ENCODE results near the gene RARS2. TPM values are rescaled to one million over a fixed set of nuclear protein-coding genes. Genes with fewer than 3 reads are reported as not detected.

Gene RARS2
- total and polyA plus RNA-seq, 9 of the 15 experiments (the other 6 are each of a cell fraction or from before 2014, with no cell fraction given), result 30.0 to 92.7 (median 43.4) TPM

DNA sequence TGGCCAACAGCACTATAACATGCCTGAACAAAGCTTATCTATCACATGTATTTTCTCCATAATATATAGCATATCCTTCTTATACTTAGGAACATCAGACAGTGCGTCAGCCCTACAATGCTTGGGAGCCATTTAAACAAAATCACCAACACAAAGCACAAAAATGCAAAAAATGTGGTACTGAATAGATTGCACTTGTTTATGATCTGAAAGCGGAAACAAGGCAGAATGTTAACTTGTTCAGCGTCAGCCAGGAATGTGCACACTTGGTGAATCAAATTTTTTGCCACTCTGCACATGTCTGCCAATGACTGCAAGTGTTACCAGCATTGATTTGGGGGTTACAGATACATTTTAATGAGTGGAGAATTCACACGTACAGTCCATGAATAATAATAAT lies 102.2 kb downstream of the RARS2 start:
- no peaks in the 10 kb centered on the region for H3K9me1 ChIP-seq (ENCODE audit: control insufficient read depth, insufficient read depth, low read length)
- WGBS (ENCODE audit: insufficient coverage, low coverage, missing lambda C conversion rate), result 81% methylated on average over 4 of the region's 4 CpGs
- H2AFZ ChIP-seq (ENCODE audit: low read depth, low read length), result no peak overlapping the region
- H3K27me3 ChIP-seq (ENCODE audit: control insufficient read depth in 2 of 2, insufficient read depth in 2 of 2, low read length in 2 of 2), result no peaks in the 10 kb centered on the region
- DNase-seq (ENCODE audit: extremely low read depth in 1 of 4, low spot score in 3 of 4), result no peak
- no peak for ATAC-seq
- no peak overlapping the region for H3K27ac ChIP-seq (ENCODE audit: extremely low read depth, low read depth, low read length)
- no peak for FAIRE-seq
- intact Hi-C loops (cut with micrococcal nuclease) (loop anchor here (10.0 kb wide), 1 partner anchor 307 kb away; no protein-coding TSS in a partner anchor), in situ Hi-C loops (cut with MboI) (no loop called here)
- H3K4me1 ChIP-seq (replicated peaks in 1 of 2; ENCODE audit: control insufficient read depth in 2 of 2, insufficient read depth in 2 of 2, low read length in 2 of 2), result no peaks in the 10 kb centered on the region
- H3K79me2 ChIP-seq (ENCODE audit: control insufficient read depth, insufficient read depth, low read length), result no peaks in the 10 kb centered on the region
- H3K36me3 ChIP-seq (ENCODE audit: control insufficient read depth, insufficient read depth, low read length), result no peaks in the 10 kb centered on the region
- ChIA-PET POLR2A (no interaction called here), CTCF (ENCODE audit: low intra/inter-chr PET ratio) (no interaction called here)
- no peak overlapping the region for H3K9ac ChIP-seq (ENCODE audit: insufficient read depth in 1 of 2, low read depth in 2 of 2, low read length in 2 of 2)
- no peaks in the 10 kb centered on the region for H3K9me3 ChIP-seq (replicated peaks; ENCODE audit: control insufficient read depth, insufficient read depth, low read depth, low read length)
- no peaks in the 10 kb centered on the region for H4K20me1 ChIP-seq (replicated peaks; ENCODE audit: control insufficient read depth, insufficient read depth, low read length)
- BruUV-seq (replicated peaks), result no TSS peak
- H3K4me3 ChIP-seq, result no peak overlapping the region
- TF ChIP-seq, protein P1, sequence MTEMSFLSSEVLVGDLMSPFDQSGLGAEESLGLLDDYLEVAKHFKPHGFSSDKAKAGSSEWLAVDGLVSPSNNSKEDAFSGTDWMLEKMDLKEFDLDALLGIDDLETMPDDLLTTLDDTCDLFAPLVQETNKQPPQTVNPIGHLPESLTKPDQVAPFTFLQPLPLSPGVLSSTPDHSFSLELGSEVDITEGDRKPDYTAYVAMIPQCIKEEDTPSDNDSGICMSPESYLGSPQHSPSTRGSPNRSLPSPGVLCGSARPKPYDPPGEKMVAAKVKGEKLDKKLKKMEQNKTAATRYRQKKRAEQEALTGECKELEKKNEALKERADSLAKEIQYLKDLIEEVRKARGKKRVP (CRISPR knock-in tag; IDR thresholded peaks at IDR 0.05), result no peak
- TF ChIP-seq ZNF274 (IDR thresholded peaks at IDR 0.05; ENCODE audit: borderline replicate concordance, low read depth, low read length) (no peak), ZNF41 (CRISPR knock-in tag; conservative IDR thresholded peaks at IDR 0.05) (no peak), BHLHE40 (IDR thresholded peaks at IDR 0.05; ENCODE audit: low read length) (no peak), FOXA3 (CRISPR knock-in tag; conservative IDR thresholded peaks at IDR 0.05 in 1 of 2, IDR thresholded peaks at IDR 0.05 in 1 of 2) (no peak), SMARCA5 (IDR thresholded peaks at IDR 0.05) (no peak), HDAC6 (IDR thresholded peaks at IDR 0.05; ENCODE audit: low read depth, low read length) (no peak)
- TF ChIP-seq, protein P2, sequence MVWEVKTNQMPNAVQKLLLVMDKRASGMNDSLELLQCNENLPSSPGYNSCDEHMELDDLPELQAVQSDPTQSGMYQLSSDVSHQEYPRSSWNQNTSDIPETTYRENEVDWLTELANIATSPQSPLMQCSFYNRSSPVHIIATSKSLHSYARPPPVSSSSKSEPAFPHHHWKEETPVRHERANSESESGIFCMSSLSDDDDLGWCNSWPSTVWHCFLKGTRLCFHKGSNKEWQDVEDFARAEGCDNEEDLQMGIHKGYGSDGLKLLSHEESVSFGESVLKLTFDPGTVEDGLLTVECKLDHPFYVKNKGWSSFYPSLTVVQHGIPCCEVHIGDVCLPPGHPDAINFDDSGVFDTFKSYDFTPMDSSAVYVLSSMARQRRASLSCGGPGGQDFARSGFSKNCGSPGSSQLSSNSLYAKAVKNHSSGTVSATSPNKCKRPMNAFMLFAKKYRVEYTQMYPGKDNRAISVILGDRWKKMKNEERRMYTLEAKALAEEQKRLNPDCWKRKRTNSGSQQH (CRISPR knock-in tag; IDR thresholded peaks at IDR 0.05), result no peak
- H3K4me2 ChIP-seq (ENCODE audit: insufficient read depth, low read length), result no peak overlapping the region

All from K562 (cell line).